A549 (cell line): ENCODE measurements around the gene COL26A1. TPM values are rescaled to one million over a fixed set of nuclear protein-coding genes. Genes with fewer than 3 reads are reported as not detected.
"Not testable (repeated sequence)": the region's sequence is repeated elsewhere in the genome, so short reads cannot be mapped to it uniquely, and the experiment has no call there.

Experiments used
- ATAC-seq, 2 experiments: fragments of 200-7000 bp in 1 of 2; fragments of >200 bp in 1 of 2; cut with Nextera tagmentation in 1 of 2; cut with Tn5 transposase in 1 of 2; 3 replicates each; pipeline versions ENCODE4 v1.8.0 to v1.9.1; 2018 to 2020; ENCODE audit warnings: mild to moderate bottlenecking in 1 of 2, moderate library complexity in 1 of 2
- CTCF ChIA-PET: fragments of 300-600 bp; sonication (Branson Sonifier 250); formaldehyde crosslinking; extraction: SDS; loops from one replicate; lab custom pipeline; 2021; ENCODE audit warnings: antibody characterized with exemption, inconsistent platforms; lab: Yijun Ruan, JAX
- POLR2A ChIA-PET: fragments of 350-600 bp; formaldehyde crosslinking; extraction: SDS; loops from one replicate; lab custom pipeline; 2021; ENCODE audit warnings: antibody characterized with exemption, inconsistent platforms; lab: Yijun Ruan, JAX
- DNase-seq, 2 experiments: peaks; one replicate each; pipeline versions ENCODE4 v3.0.0 to v3.0.0-alpha.2; 2011 to 2016; ENCODE audit warnings: low read depth in 1 of 2, low spot score in 1 of 2
- FAIRE-seq: peaks from 2 replicates; lab custom pipeline; 2011; peaks lifted over from hg19 to GRCh38; lab: Jason Lieb, UNC
- H3K27ac ChIP-seq, 2 experiments: fragments of >200 bp; sonication (Bioruptor Twin); formaldehyde crosslinking; 3 replicates each; pipeline ENCODE4 v1.5.1; 2016 to 2017
- H3K4me1 ChIP-seq: fragments of >200 bp; sonication (Bioruptor Twin); formaldehyde crosslinking; 3 replicates; pipeline ENCODE4 v1.6.1; 2016
- H3K4me2 ChIP-seq: fragments of >200 bp; sonication (Bioruptor Twin); formaldehyde crosslinking; 3 replicates; pipeline ENCODE4 v1.6.1; 2016
- H3K4me3 ChIP-seq: fragments of >200 bp; sonication (Bioruptor Twin); formaldehyde crosslinking; 3 replicates; pipeline ENCODE4 v1.5.1; 2016
- H3K9me3 ChIP-seq: fragments of >200 bp; sonication (Bioruptor Twin); formaldehyde crosslinking; 3 replicates; pipeline ENCODE4 v1.6.1; 2016
- CEBPB ChIP-seq, 2 experiments: fragments of >200 bp in 1 of 2; sonication (Bioruptor Twin) in 1 of 2; formaldehyde crosslinking in 1 of 2; IDR thresholded peaks; 2 replicates each; pipeline ENCODE4 v1.6.1; 2012 to 2016
- CTCF ChIP-seq: fragments of >200 bp; sonication (Bioruptor Twin); formaldehyde crosslinking; IDR thresholded peaks from 3 replicates; pipeline ENCODE4 v1.5.1; 2016
- HOXA7 ChIP-seq: fragments of 250-450 bp; sonication (Bioruptor Pico); IDR thresholded peaks from 2 replicates; pipeline ENCODE4 v1.5.0; 2020; ENCODE audit warnings: mild to moderate bottlenecking, moderate library complexity
- HOXB13 ChIP-seq: fragments of 250-450 bp; sonication (Bioruptor Pico); IDR thresholded peaks from 2 replicates; pipeline ENCODE4 v1.5.0; 2020; ENCODE audit warnings: low read depth, mild to moderate bottlenecking, moderate library complexity
- PBX3 ChIP-seq: IDR thresholded peaks from 2 replicates; pipeline ENCODE4 v1.6.1; 2012
- RARB ChIP-seq: fragments of 250-450 bp; sonication (Bioruptor Pico); IDR thresholded peaks from 2 replicates; pipeline ENCODE4 v1.8.0; 2021; ENCODE audit warnings: mild to moderate bottlenecking, moderate library complexity
- RCOR1 ChIP-seq: fragments of 150-350 bp; IDR thresholded peaks from 2 replicates; pipeline ENCODE4 v1.6.1; 2014; ENCODE audit warnings: antibody characterized with exemption, low read length, low read depth
- TFCP2L1 ChIP-seq: fragments of 250-450 bp; sonication (Bioruptor Pico); IDR thresholded peaks from 2 replicates; pipeline ENCODE4 v1.5.0; 2021; ENCODE audit warnings: mild to moderate bottlenecking
- ZC3H11A ChIP-seq: fragments of 450-650 bp; IDR thresholded peaks from 2 replicates; pipeline ENCODE4 v1.6.1; 2014; ENCODE audit warnings: antibody characterized with exemption, mild to moderate bottlenecking
- ZFP36 ChIP-seq: fragments of 450-650 bp; IDR thresholded peaks from 2 replicates; pipeline ENCODE4 v1.6.1; 2014; ENCODE audit warnings: borderline replicate concordance; ENCODE audit not compliant: partially characterized antibody
- ZNF302 ChIP-seq: fragments of 250-450 bp; sonication (Bioruptor Pico); IDR thresholded peaks from 2 replicates; pipeline ENCODE4 v1.9.0; 2021; ENCODE audit warnings: inconsistent platforms, mild to moderate bottlenecking, moderate library complexity
- WGBS: methylation state at CpG from one replicate; pipeline ENCODE4 v1.1.6; 2017; ENCODE audit errors: missing lambda C conversion rate; 5-methylcytosine and 5-hydroxymethylcytosine counted together
- polyA plus RNA-seq, 4 experiments: library from polyadenylated mRNA; depleted of rRNA in 3 of 4; stranded (reverse); fragments of >200 nt; fragmentation: RNase III in 1 of 4; extraction: RNeasy Plus Mini Kit Qiagen cat#74134 plus additional on column Dnase treatment in 1 of 4; gene quantifications; 2 replicates in 3 of 4; 3 replicates in 1 of 4; pipeline ENCODE4 v1.2.3, GENCODE V29; 2011 to 2017
- TF ChIP-seq, protein P1 (sequence below): fragments of >200 bp; sonication (Bioruptor Twin); formaldehyde crosslinking; IDR thresholded peaks from 3 replicates; pipeline ENCODE4 v1.6.1; 2016
- TF ChIP-seq, protein P2 (sequence below): fragments of 250-450 bp; sonication (Bioruptor Pico); IDR thresholded peaks from 2 replicates; pipeline ENCODE4 v1.5.0; 2020; ENCODE audit warnings: low read depth, mild to moderate bottlenecking, moderate library complexity

COL26A1 gene
- polyA plus RNA-seq, 2 of the 4 experiments (the other 2 are of a cell fraction), result 0.52 to 1.4 TPM

GRCh38 chr7:101501351-101501750 lies 138.7 kb downstream of the COL26A1 start:
- ATAC-seq (no peak), FAIRE-seq (no peak), DNase-seq (no peak)
- peak; percentile 56 for TF ChIP-seq ZFP36
- TF ChIP-seq, protein P1, sequence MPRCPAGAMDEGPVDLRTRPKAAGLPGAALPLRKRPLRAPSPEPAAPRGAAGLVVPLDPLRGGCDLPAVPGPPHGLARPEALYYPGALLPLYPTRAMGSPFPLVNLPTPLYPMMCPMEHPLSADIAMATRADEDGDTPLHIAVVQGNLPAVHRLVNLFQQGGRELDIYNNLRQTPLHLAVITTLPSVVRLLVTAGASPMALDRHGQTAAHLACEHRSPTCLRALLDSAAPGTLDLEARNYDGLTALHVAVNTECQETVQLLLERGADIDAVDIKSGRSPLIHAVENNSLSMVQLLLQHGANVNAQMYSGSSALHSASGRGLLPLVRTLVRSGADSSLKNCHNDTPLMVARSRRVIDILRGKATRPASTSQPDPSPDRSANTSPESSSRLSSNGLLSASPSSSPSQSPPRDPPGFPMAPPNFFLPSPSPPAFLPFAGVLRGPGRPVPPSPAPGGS, result no peak
- Histone ChIP-seq H3K27ac (no peak overlapping the region), H3K4me3 (no peak overlapping the region), H3K4me2 (no peak overlapping the region), H3K4me1 (no peaks in the 10 kb centered on the region), H3K9me3 (no peaks in the 10 kb centered on the region)
- 83% methylated on average over 2 of the region's 2 CpGs for whole genome bisulfite sequencing
- ChIA-PET CTCF (interaction anchor here (0.8 to 1.7 kb wide), 4 partner anchors 11 to 219 kb away, joined by 3 to 5 read pairs (median 3); no protein-coding TSS in a partner anchor), POLR2A (interaction anchor here (1.4 kb wide), 1 partner anchor 180 kb away, joined by 4 read pairs; the partner anchor contains the start of gene IFT22)

- no peak for TF ChIP-seq RCOR1
- POLR2A ChIA-PET, result no interaction called here
- no peak; a peak in 1 of 6 replicates for ATAC-seq
- WGBS, result 73% methylated on average over 7 of the region's 9 CpGs
- Histone ChIP-seq H3K4me1 (no peaks in the 10 kb centered on the region), H3K4me2 (no peak overlapping the region), H3K9me3 (no peaks in the 10 kb centered on the region), H3K27ac (no peak overlapping the region), H3K4me3 (no peak overlapping the region)
- CTCF ChIA-PET, result interaction anchor here (0.5 to 1.7 kb wide), 6 partner anchors 10 to 180 kb away, joined by 3 to 5 read pairs (median 3); no protein-coding TSS in a partner anchor
- DNase-seq, result no peak
- FAIRE-seq, result no peak
Observed at GRCh38 chr7:101502466-101503098, 139.9 kb downstream of the COL26A1 start.

- FAIRE-seq, H3K4me3 ChIP-seq, ATAC-seq, POLR2A ChIA-PET, H3K4me1 ChIP-seq, DNase-seq, H3K9me3 ChIP-seq, H3K4me2 ChIP-seq, H3K27ac ChIP-seq: not testable (repeated sequence)
- CTCF ChIA-PET, result interaction anchor here (0.7 to 5.0 kb wide), 5 partner anchors 12 to 141 kb away, joined by 3 to 45 read pairs (median 4); no protein-coding TSS in a partner anchor
- WGBS, result 82% methylated on average over 6 of the region's 7 CpGs
Observed at GRCh38 chr7:101505510-101505909, 142.8 kb downstream of the COL26A1 start.

DNA sequence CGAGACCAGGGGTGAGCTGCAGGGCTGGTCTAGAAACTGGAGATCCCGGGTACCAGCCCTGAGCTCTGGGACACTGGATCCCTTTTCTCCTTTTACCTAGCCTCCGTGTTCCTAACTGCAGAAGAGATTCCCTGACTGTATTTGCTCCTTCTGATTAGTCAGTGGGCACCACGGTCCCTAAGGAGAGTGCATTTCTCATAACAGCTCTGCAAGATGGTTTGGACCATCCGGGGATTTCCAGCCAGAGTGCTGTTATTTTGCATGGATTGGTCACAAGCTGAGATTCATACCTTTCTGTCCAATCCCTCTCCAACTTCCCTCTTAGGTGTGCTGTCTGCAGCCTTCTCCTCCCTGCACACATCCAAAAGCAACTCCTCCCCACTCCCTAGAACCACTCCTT lies 143.9 kb downstream of the COL26A1 start:
- TF ChIP-seq, protein P2, sequence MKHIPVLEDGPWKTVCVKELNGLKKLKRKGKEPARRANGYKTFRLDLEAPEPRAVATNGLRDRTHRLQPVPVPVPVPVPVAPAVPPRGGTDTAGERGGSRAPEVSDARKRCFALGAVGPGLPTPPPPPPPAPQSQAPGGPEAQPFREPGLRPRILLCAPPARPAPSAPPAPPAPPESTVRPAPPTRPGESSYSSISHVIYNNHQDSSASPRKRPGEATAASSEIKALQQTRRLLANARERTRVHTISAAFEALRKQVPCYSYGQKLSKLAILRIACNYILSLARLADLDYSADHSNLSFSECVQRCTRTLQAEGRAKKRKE (CRISPR knock-in tag), result no peak
- TF ChIP-seq ZNF302 (CRISPR knock-in tag) (no peak), PBX3 (no peak), ZC3H11A (no peak), CTCF (no peak), CEBPB (IDR thresholded peaks at IDR 0.05) (no peak), RARB (CRISPR knock-in tag) (no peak), ZFP36 (no peak), HOXB13 (no peak), TFCP2L1 (CRISPR knock-in tag) (no peak), HOXA7 (no peak)
- DNase-seq, result peak in 1 of 2 experiments; percentile 20
- ChIA-PET CTCF (interaction anchor here (0.6 to 5.0 kb wide), 13 partner anchors 12 to 438 kb away, joined by 3 to 45 read pairs (median 5); no protein-coding TSS in a partner anchor), POLR2A (no interaction called here)
- no peak for FAIRE-seq
- ATAC-seq, result peak; percentile 29 to 44; a peak in 3 of 6 replicates
- Histone ChIP-seq H3K4me1 (no peaks in the 10 kb centered on the region), H3K27ac (no peak overlapping the region), H3K4me3 (no peak overlapping the region), H3K4me2 (no peak overlapping the region), H3K9me3 (no peaks in the 10 kb centered on the region)
- WGBS, result 24% methylated on average over 5 of the region's 5 CpGs
